Body of pancreas (tissue), 4 donors: ENCODE data around the gene ACTL8. TPM values are rescaled to one million over a fixed set of nuclear protein-coding genes. Genes with fewer than 3 reads are reported as not detected.

Experiments used
- ATAC-seq: fragments of 150-250 bp; one replicate; pipeline ENCODE4 v1.9.1; 2016
- DNase-seq, 4 donors: peaks; one replicate each; pipeline ENCODE4 v3.0.0-alpha.2; 2019
- H3K27ac ChIP-seq, 4 donors: fragments of 200-600 bp; sonication (generic); 1 replicate in 3 of 4; 2 replicates in 1 of 4; pipeline versions ENCODE4 v1.5.1 to v1.6.1; 2016 to 2019; ENCODE audit warnings: mild to moderate bottlenecking in 1 of 4, mixed read lengths in 1 of 4, moderate library complexity in 1 of 4
- H3K27me3 ChIP-seq, 2 donors: fragments of 200-600 bp; sonication (generic); one replicate each; pipeline ENCODE4 v1.6.0; 2016; ENCODE audit warnings: mild to moderate bottlenecking in 1 of 2
- H3K36me3 ChIP-seq, 2 donors: fragments of 200-600 bp; sonication (generic); replicated peaks in 1 of 2; 2 replicates each; pipeline ENCODE4 v1.5.1; 2016; ENCODE audit warnings: low read depth in 2 of 2; ENCODE audit not compliant: insufficient read depth in 1 of 2
- H3K4me1 ChIP-seq: fragments of 200-600 bp; sonication (generic); one replicate; pipeline ENCODE4 v1.6.0; 2016
- H3K4me3 ChIP-seq, 2 donors: fragments of 200-600 bp; sonication (generic); 1 replicate in 1 of 2; 2 replicates in 1 of 2; pipeline ENCODE4 v1.5.1; 2016 to 2019
- H3K9me3 ChIP-seq, 3 donors: fragments of 200-600 bp; sonication (generic); 1 replicate in 2 of 3; 2 replicates in 1 of 3; pipeline ENCODE4 v1.5.1; 2016
- CTCF ChIP-seq, 7 experiments: fragments of 450-650 bp in 4 of 7; fragments of 200-600 bp in 3 of 7; sonication (generic) in 3 of 7; IDR thresholded peaks; one replicate each; pipeline ENCODE4 v1.5.1; 2016 to 2019; ENCODE audit warnings: antibody characterized with exemption in 7 of 7
- POLR2A ChIP-seq, 3 donors: fragments of 450-650 bp; IDR thresholded peaks; one replicate each; pipeline ENCODE4 v1.6.1; 2016; ENCODE audit warnings: antibody characterized with exemption in 3 of 3, mild to moderate bottlenecking in 2 of 3
- WGBS, 2 donors: methylation state at CpG; one replicate each; pipeline ENCODE4 v1.1.5; 2017; 5-methylcytosine and 5-hydroxymethylcytosine counted together
- intact Hi-C: fragments of 100-400 bp; cut with DNase I; formaldehyde crosslinking; loops from one replicate; pipeline ENCODE4 v1.15.1; 2023
- total RNA-seq, 2 donors: library from RNA; depleted of rRNA; stranded (reverse); fragments of >200 nt; gene quantifications; one replicate each; pipeline ENCODE4 v1.1.0, GENCODE V29; 2016

The ACTL8 gene
- total RNA-seq, 2 donors from 2014 or later, result not detected

- 76 to 85% methylated on average over 5 of the region's 5 CpGs for WGBS, 2 donors
- no peaks in the 10 kb centered on the region for H3K36me3 ChIP-seq
- no peaks in the 10 kb centered on the region for H3K9me3 ChIP-seq
- DNase-seq, result no peak
- no peaks in the 10 kb centered on the region for H3K4me1 ChIP-seq
- H3K4me3 ChIP-seq, result no peak overlapping the region
- no peak for ATAC-seq
- TF ChIP-seq CTCF (IDR thresholded peaks at IDR 0.05) (no peak), POLR2A (IDR thresholded peaks at IDR 0.05) (no peak)
- no peaks in the 10 kb centered on the region for H3K27me3 ChIP-seq
- intact Hi-C loops, result no loop called here
- H3K27ac ChIP-seq, result no peak overlapping the region
Observed at GRCh38 chr1:17741052-17741451, 14.1 kb upstream of the ACTL8 start.

GRCh38 chr1:17742583-17742982, 12.6 kb upstream of the ACTL8 start:
- H3K36me3 ChIP-seq, result no peaks in the 10 kb centered on the region
- H3K27ac ChIP-seq, result no peak overlapping the region
- ATAC-seq (no peak), DNase-seq (no peak)
- no peaks in the 10 kb centered on the region for H3K9me3 ChIP-seq
- TF ChIP-seq POLR2A (IDR thresholded peaks at IDR 0.05) (no peak), CTCF (IDR thresholded peaks at IDR 0.05) (no peak)
- WGBS, 2 donors, result 19 to 48% methylated on average over 5 of the region's 5 CpGs
- no peaks in the 10 kb centered on the region for H3K27me3 ChIP-seq
- H3K4me1 ChIP-seq, result no peaks in the 10 kb centered on the region
- no peak overlapping the region for H3K4me3 ChIP-seq
- intact Hi-C loops, result no loop called here

GRCh38 chr1:17743008-17743647, 12.0 kb upstream of the ACTL8 start:
- intact Hi-C loops, result no loop called here
- TF ChIP-seq CTCF (IDR thresholded peaks at IDR 0.05), result no peak
- Histone ChIP-seq H3K9me3 (no peaks in the 10 kb centered on the region), H3K27me3 (no peaks in the 10 kb centered on the region), H3K36me3 (no peaks in the 10 kb centered on the region), H3K4me1 (no peaks in the 10 kb centered on the region), H3K4me3 (no peak overlapping the region), H3K27ac (no peak overlapping the region)
- ATAC-seq, result no peak
- 38 to 54% methylated on average over 5 to 11 of the region's 11 CpGs for WGBS, 2 donors
- no peak for DNase-seq

GRCh38 chr1:17743925-17744324, 11.2 kb upstream of the ACTL8 start:
- DNase-seq, result no peak
- no peak for ATAC-seq
- 92 to 97% methylated on average over 1 to 3 of the region's 3 CpGs for WGBS, 2 donors
- intact Hi-C loops, result no loop called here
- TF ChIP-seq POLR2A (IDR thresholded peaks at IDR 0.05), result no peak
- no peak for TF ChIP-seq CTCF (IDR thresholded peaks at IDR 0.05)
- no peak overlapping the region for H3K27ac ChIP-seq
- no peaks in the 10 kb centered on the region for H3K9me3 ChIP-seq
- H3K4me3 ChIP-seq, result no peak overlapping the region
- no peaks in the 10 kb centered on the region for H3K36me3 ChIP-seq
- no peaks in the 10 kb centered on the region for H3K27me3 ChIP-seq
- H3K4me1 ChIP-seq, result no peaks in the 10 kb centered on the region
